Astrocyte (in vitro differentiated cells and primary cell): ENCODE measurements around the gene GAGE12J. TPM values are rescaled to one million over a fixed set of nuclear protein-coding genes. Genes with fewer than 3 reads are reported as not detected.
"Not testable (repeated sequence)": the region's sequence is repeated elsewhere in the genome, so short reads cannot be mapped to it uniquely, and the experiment has no call there.

ENCODE experiments used
- DNase-seq: peaks from one replicate; pipeline ENCODE4 v3.0.0-alpha.2; 2010; ENCODE audit warnings: low read depth
- FAIRE-seq: peaks from 2 replicates; lab custom pipeline; 2011; peaks lifted over from hg19 to GRCh38; lab: Jason Lieb, UNC
- H2AFZ ChIP-seq: 2 replicates; pipeline ENCODE4 v1.6.0; 2012; ENCODE audit warnings: low read depth, low read length, inconsistent platforms
- H3K27ac ChIP-seq: 2 replicates; pipeline ENCODE4 v1.5.1; 2011; ENCODE audit warnings: low read depth, low read length, inconsistent platforms
- H3K27me3 ChIP-seq: 2 replicates; pipeline ENCODE4 v1.6.0; 2011; ENCODE audit warnings: low read length, inconsistent platforms; ENCODE audit not compliant: insufficient read depth
- H3K36me3 ChIP-seq: 2 replicates; pipeline ENCODE4 v1.5.1; 2011; ENCODE audit warnings: low read length, inconsistent platforms; ENCODE audit not compliant: insufficient read depth
- H3K4me1 ChIP-seq: 2 replicates; pipeline ENCODE4 v1.5.1; 2011; ENCODE audit warnings: low read length, inconsistent platforms; ENCODE audit not compliant: insufficient read depth
- H3K4me2 ChIP-seq: 2 replicates; pipeline ENCODE4 v1.6.0; 2012; ENCODE audit warnings: low read length, inconsistent platforms
- H3K4me3 ChIP-seq: 2 replicates; pipeline ENCODE4 v1.5.1; 2011; ENCODE audit warnings: low read depth, mild to moderate bottlenecking, low read length, inconsistent platforms; ENCODE audit not compliant: insufficient read depth
- H3K79me2 ChIP-seq: 2 replicates; pipeline ENCODE4 v1.6.0; 2012; ENCODE audit warnings: mild to moderate bottlenecking, low read length, inconsistent platforms; ENCODE audit not compliant: insufficient read depth
- H3K9ac ChIP-seq: 2 replicates; pipeline ENCODE4 v1.6.0; 2012; ENCODE audit warnings: mild to moderate bottlenecking, low read length, inconsistent platforms
- H3K9me3 ChIP-seq: 2 replicates; pipeline ENCODE4 v1.5.1; 2012; ENCODE audit warnings: low read depth, mild to moderate bottlenecking, low read length, inconsistent platforms; ENCODE audit not compliant: insufficient read depth
- H4K20me1 ChIP-seq: 2 replicates; pipeline ENCODE4 v1.6.0; 2012; ENCODE audit warnings: low read length, inconsistent platforms; ENCODE audit not compliant: insufficient read depth
- H3K27ac Mint-ChIP-seq: one replicate; pipeline ENCODE4 v1.8.0; 2021; ENCODE audit warnings: mild to moderate bottlenecking, mixed read lengths; ENCODE audit not compliant: unreplicated experiment
- H3K27me3 Mint-ChIP-seq: one replicate; pipeline ENCODE4 v1.8.0; 2021; ENCODE audit warnings: low read depth, mixed read lengths; ENCODE audit not compliant: unreplicated experiment
- H3K36me3 Mint-ChIP-seq: one replicate; pipeline ENCODE4 v1.8.0; 2021; ENCODE audit warnings: low read depth, mixed read lengths; ENCODE audit not compliant: unreplicated experiment
- H3K4me1 Mint-ChIP-seq: one replicate; pipeline ENCODE4 v1.8.0; 2021; ENCODE audit warnings: low read depth, mixed read lengths; ENCODE audit not compliant: unreplicated experiment
- H3K4me3 Mint-ChIP-seq: one replicate; pipeline ENCODE4 v1.8.0; 2021; ENCODE audit warnings: mild to moderate bottlenecking, moderate library complexity, mixed read lengths; ENCODE audit not compliant: unreplicated experiment
- H3K9me3 Mint-ChIP-seq: one replicate; pipeline ENCODE4 v1.8.0; 2021; ENCODE audit warnings: mild to moderate bottlenecking, mixed read lengths; ENCODE audit not compliant: unreplicated experiment
- CTCF ChIP-seq: IDR thresholded peaks from 2 replicates; pipeline ENCODE4 v1.5.1; 2011; ENCODE audit warnings: low read depth, mild to moderate bottlenecking, inconsistent platforms, low read length, moderate library complexity; ENCODE audit not compliant: insufficient read depth
- EZH2 ChIP-seq: IDR thresholded peaks from 2 replicates; pipeline ENCODE4 v1.6.1; 2012; ENCODE audit warnings: mild to moderate bottlenecking, low read length, inconsistent platforms; ENCODE audit not compliant: insufficient read depth
- total RNA-seq: library from RNA; stranded (reverse); gene quantifications from 2 replicates; pipeline ENCODE4 v1.2.1, GENCODE V29; 2021

The GAGE12J gene
- total RNA-seq, 1 donor from 2014 or later: not detected

- Histone ChIP-seq H3K9ac (no peak overlapping the region), H3K79me2 (no peaks in the 10 kb centered on the region), H3K9me3 (no peaks in the 10 kb centered on the region), H3K4me1 (no peaks in the 10 kb centered on the region), H4K20me1 (no peaks in the 10 kb centered on the region), H3K27ac (no peak overlapping the region), H3K27me3 (no peaks in the 10 kb centered on the region), H3K4me2 (no peak overlapping the region), H2AFZ (no peak overlapping the region), H3K36me3 (no peaks in the 10 kb centered on the region), H3K4me3 (no peak overlapping the region)
- FAIRE-seq (no peak), DNase-seq (no peak)
- Mint-ChIP-seq H3K4me3 (no peak overlapping the region), H3K27me3 (peaks cover 3% of the 10 kb centered on the region), H3K36me3 (no peaks in the 10 kb centered on the region), H3K4me1 (no peaks in the 10 kb centered on the region), H3K27ac (no peak overlapping the region), H3K9me3 (no peaks in the 10 kb centered on the region)
- no peak for TF ChIP-seq EZH2
- no peak for TF ChIP-seq CTCF
These were observed 5.8 kb upstream of the GAGE12J start for GRCh38 chrX:49316085-49316484.

- H3K4me3 Mint-ChIP-seq, H3K4me1 ChIP-seq, H3K27me3 ChIP-seq: not testable (repeated sequence)
These were observed 429 bp downstream of the GAGE12J start for GRCh38 chrX:49322266-49322665.

GRCh38 chrX:49323735-49324134 is 1.9 kb downstream of the GAGE12J start:
- H3K36me3 ChIP-seq, H3K4me1 ChIP-seq, H3K4me1 Mint-ChIP-seq, H3K27ac Mint-ChIP-seq, DNase-seq, H3K9ac ChIP-seq, H3K9me3 ChIP-seq, H3K27ac ChIP-seq, H3K4me3 Mint-ChIP-seq, H3K36me3 Mint-ChIP-seq, H3K4me3 ChIP-seq, H3K27me3 ChIP-seq, H3K79me2 ChIP-seq, H3K9me3 Mint-ChIP-seq, H2AFZ ChIP-seq, H3K4me2 ChIP-seq, FAIRE-seq, H4K20me1 ChIP-seq, H3K27me3 Mint-ChIP-seq: not testable (repeated sequence)

More at GRCh38 chrX:49322266-49322665, 429 bp downstream of the GAGE12J start:
- H3K27ac ChIP-seq, H3K9me3 Mint-ChIP-seq, H3K4me1 Mint-ChIP-seq, FAIRE-seq, H3K4me3 ChIP-seq, H3K36me3 ChIP-seq, H3K79me2 ChIP-seq, H3K9ac ChIP-seq, H3K9me3 ChIP-seq, H4K20me1 ChIP-seq, H2AFZ ChIP-seq, DNase-seq, H3K4me2 ChIP-seq, H3K36me3 Mint-ChIP-seq, H3K27me3 Mint-ChIP-seq, H3K27ac Mint-ChIP-seq: not testable (repeated sequence)

- H3K4me3 ChIP-seq, DNase-seq, H3K4me1 Mint-ChIP-seq: not testable (repeated sequence)
These were observed 8.6 kb downstream of the GAGE12J start for GRCh38 chrX:49330421-49330820.

GRCh38 chrX:49331282-49331681 is 9.4 kb downstream of the GAGE12J start, which contains the start of gene GAGE13:
Gene GAGE13 (plus strand): TSS chrX:49331582. CDS start chrX:49332738, 1,156 bp downstream.
- H3K27ac Mint-ChIP-seq, H3K4me1 ChIP-seq, H3K36me3 Mint-ChIP-seq, H3K9ac ChIP-seq, DNase-seq, H3K79me2 ChIP-seq, H3K4me3 Mint-ChIP-seq, H3K4me3 ChIP-seq, H3K9me3 ChIP-seq, H3K27me3 Mint-ChIP-seq, H3K4me1 Mint-ChIP-seq, H3K36me3 ChIP-seq, H3K9me3 Mint-ChIP-seq, H3K4me2 ChIP-seq, H3K27ac ChIP-seq, FAIRE-seq, H4K20me1 ChIP-seq, H3K27me3 ChIP-seq, H2AFZ ChIP-seq: not testable (repeated sequence)

More at GRCh38 chrX:49330421-49330820, 8.6 kb downstream of the GAGE12J start:
- not testable (repeated sequence) for H3K4me3 Mint-ChIP-seq, H3K9ac ChIP-seq, H3K27ac Mint-ChIP-seq, H3K4me1 ChIP-seq, H3K9me3 ChIP-seq, H3K27ac ChIP-seq, H3K4me2 ChIP-seq, H3K9me3 Mint-ChIP-seq, H2AFZ ChIP-seq, H3K36me3 Mint-ChIP-seq, H3K27me3 Mint-ChIP-seq, H3K79me2 ChIP-seq, FAIRE-seq, H3K36me3 ChIP-seq, H3K27me3 ChIP-seq, H4K20me1 ChIP-seq
